SK-N-MC (cell line): ENCODE results near the gene ETV6.

Experiments used
- DNase-seq: peaks from one replicate; pipeline ENCODE4 v3.0.0-alpha.2; 2011; ENCODE audit warnings: low read depth, low spot score
- H3K27ac ChIP-seq: fragments of 200-600 bp; sonication (generic); 2 replicates; pipeline ENCODE4 v1.5.1; 2016; ENCODE audit warnings: mixed run types
- H3K36me3 ChIP-seq: fragments of 200-600 bp; sonication (generic); 2 replicates; pipeline ENCODE4 v1.6.1; 2017; ENCODE audit warnings: antibody characterized with exemption, low read length, mixed read lengths; ENCODE audit not compliant: insufficient read depth
- H3K4me3 ChIP-seq: fragments of 200-600 bp; sonication (generic); 2 replicates; pipeline ENCODE4 v1.5.1; 2016
- H3K9ac ChIP-seq: fragments of 200-600 bp; sonication (generic); 2 replicates; pipeline ENCODE4 v1.8.0; 2017; ENCODE audit warnings: mixed run types, mixed read lengths; ENCODE audit not compliant: insufficient read length
- H3K9me3 ChIP-seq: fragments of 200-600 bp; sonication (generic); 2 replicates; pipeline ENCODE4 v1.6.1; 2017; ENCODE audit warnings: low read depth, mild to moderate bottlenecking, antibody characterized with exemption, low read length, moderate library complexity, mixed read lengths
- EZH2 ChIP-seq: fragments of 200-600 bp; sonication (generic); IDR thresholded peaks from one replicate; pipeline ENCODE4 v1.6.1; 2017; ENCODE audit warnings: antibody characterized with exemption
- FOXP2 ChIP-seq: optimal IDR thresholded peaks from 2 replicates; pipeline ENCODE3; 2011; ENCODE audit warnings: mild to moderate bottlenecking, moderate library complexity; ENCODE audit not compliant: insufficient read depth; ENCODE audit errors: extremely low read length, control extremely low read depth
- POLR2AphosphoS5 ChIP-seq: IDR thresholded peaks from 2 replicates; pipeline ENCODE4 v1.6.1; 2012; ENCODE audit warnings: mild to moderate bottlenecking, low read depth, low read length, borderline replicate concordance

The ETV6 gene

GRCh38 chr12:11870041-11870451 is 220.6 kb downstream of the ETV6 start:
- no peaks in the 10 kb centered on the region; the same call in 1 of the 2 replicates for H3K36me3 ChIP-seq
- no peak overlapping the region for H3K27ac ChIP-seq
- no peak overlapping the region for H3K4me3 ChIP-seq
- TF ChIP-seq EZH2 (no peak), FOXP2 (no peak), POLR2AphosphoS5 (no peak)
- H3K9ac ChIP-seq: no peak overlapping the region
- 0 out of 2 replicates have a peak, but pooled peaks cover 5% of the 10 kb centered on the region for H3K9me3 ChIP-seq
- no peak for DNase-seq

- no peak for DNase-seq
- Histone ChIP-seq H3K27ac (no peak overlapping the region), H3K9me3 (no peaks in the 10 kb centered on the region), H3K36me3 (no peaks in the 10 kb centered on the region; the same call in 1 of the 2 replicates), H3K9ac (no peak overlapping the region), H3K4me3 (no peak overlapping the region)
- TF ChIP-seq EZH2: no peak
- no peak for TF ChIP-seq FOXP2
- no peak for TF ChIP-seq POLR2AphosphoS5
Observed at GRCh38 chr12:11872055-11872454, 222.6 kb downstream of the ETV6 start.

- Histone ChIP-seq H3K9me3 (no peaks in the 10 kb centered on the region), H3K9ac (no peak overlapping the region), H3K36me3 (no peaks in the 10 kb centered on the region), H3K27ac (peak overlapping the region; percentile 68; the same call in 1 of the 2 replicates), H3K4me3 (no peak overlapping the region)
- DNase-seq: no peak
- TF ChIP-seq POLR2AphosphoS5: no peak
- no peak for TF ChIP-seq EZH2
- no peak for TF ChIP-seq FOXP2
Observed at GRCh38 chr12:11875414-11875935, 226.0 kb downstream of the ETV6 start.

DNA sequence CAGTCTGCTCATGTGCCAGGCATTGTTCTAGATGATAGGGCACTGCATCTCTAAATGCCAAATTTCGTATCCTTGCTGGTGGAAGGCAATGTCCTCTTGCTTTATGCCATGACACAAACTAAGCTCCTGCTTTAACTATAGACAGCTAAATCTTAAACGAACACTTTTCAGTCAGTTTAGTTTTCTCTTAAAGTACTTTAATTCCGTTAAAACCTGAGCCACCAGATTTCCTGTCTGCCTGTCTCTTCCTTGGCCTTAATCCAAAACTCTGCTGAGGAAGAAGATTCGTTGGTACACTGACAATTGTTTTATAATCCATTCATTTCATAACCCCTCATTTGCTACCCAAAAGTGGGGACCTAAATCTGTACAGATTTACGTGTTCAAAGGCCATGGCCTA is 226.8 kb downstream of the ETV6 start:
- H3K27ac ChIP-seq: peak overlapping the region; percentile 68
- H3K36me3 ChIP-seq: no peaks in the 10 kb centered on the region
- DNase-seq: no peak
- H3K9ac ChIP-seq: peak overlapping the region; percentile 19
- H3K9me3 ChIP-seq: no peaks in the 10 kb centered on the region
- TF ChIP-seq EZH2: no peak
- peak overlapping the region; percentile 44 for H3K4me3 ChIP-seq

DNA sequence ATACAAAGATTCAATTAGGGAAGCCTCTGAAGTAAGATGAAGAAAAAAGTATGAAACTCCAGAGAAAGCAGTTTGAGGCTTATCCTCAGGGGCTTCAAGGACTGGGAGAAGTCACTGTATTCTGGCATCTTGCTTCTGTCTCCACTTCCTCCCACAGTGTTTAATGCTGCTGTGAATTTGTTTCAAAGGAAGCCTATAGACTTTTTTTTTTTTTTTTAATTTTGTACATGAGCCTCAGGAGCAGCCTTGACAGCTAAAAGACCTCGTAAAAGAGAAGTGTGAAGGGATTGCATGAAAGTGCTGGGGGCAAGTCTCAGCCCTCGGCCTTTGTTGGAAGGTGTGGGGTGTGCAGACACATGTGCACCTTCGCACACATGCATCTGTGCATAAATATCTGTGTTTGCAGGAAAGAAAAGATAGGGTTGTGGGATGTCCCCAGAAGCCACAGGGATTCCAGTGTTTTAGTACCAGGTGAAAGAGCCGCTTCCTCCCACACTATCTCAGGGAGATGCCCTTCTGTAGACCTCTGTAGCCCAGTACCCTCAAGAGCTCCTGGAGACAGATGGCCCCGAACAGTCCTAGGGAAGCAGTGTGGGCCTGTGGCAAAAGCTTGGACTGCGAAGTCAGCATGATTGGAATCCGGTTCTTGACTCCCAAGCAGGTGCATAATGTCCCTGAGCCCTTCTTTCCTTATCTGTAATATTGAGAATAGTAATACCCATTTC is 227.8 kb downstream of the ETV6 start:
- Histone ChIP-seq H3K9me3 (no peaks in the 10 kb centered on the region), H3K27ac (peak overlapping the region; percentile 68; the same call in 1 of the 2 replicates), H3K9ac (peak overlapping the region; percentile 19), H3K36me3 (no peaks in the 10 kb centered on the region), H3K4me3 (peak overlapping the region; percentile 44)
- TF ChIP-seq FOXP2 (no peak), EZH2 (no peak), POLR2AphosphoS5 (no peak)
- no peak for DNase-seq

- H3K4me3 ChIP-seq: no peak overlapping the region
- H3K9me3 ChIP-seq: no peaks in the 10 kb centered on the region
- H3K27ac ChIP-seq: no peak overlapping the region
- H3K36me3 ChIP-seq: no peaks in the 10 kb centered on the region
- TF ChIP-seq EZH2 (no peak), POLR2AphosphoS5 (no peak), FOXP2 (no peak)
- H3K9ac ChIP-seq: no peak overlapping the region
- DNase-seq: no peak
Observed at GRCh38 chr12:11877869-11878780, 228.7 kb downstream of the ETV6 start.

DNA sequence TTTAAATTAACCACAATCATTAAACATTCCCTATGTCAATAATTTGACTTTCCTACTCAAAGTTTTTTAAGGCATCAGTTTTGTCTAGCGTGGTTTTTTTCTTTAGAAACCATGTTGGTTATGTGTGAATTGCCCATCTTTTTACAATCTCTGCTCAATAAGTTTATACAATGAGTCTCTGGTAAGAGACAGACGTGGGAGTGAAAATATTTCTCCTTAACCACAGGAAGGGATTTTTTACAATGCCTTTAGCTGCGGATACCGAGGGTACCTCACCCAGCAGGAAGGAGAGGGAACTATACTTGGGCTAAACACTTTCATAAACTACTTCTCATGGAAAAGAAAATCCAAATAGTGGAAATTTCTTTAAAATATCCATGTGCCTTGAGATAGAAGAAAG is 229.8 kb downstream of the ETV6 start:
- DNase-seq: no peak
- Histone ChIP-seq H3K9ac (no peak overlapping the region), H3K27ac (peak overlapping the region; percentile 15; the same call in 1 of the 2 replicates), H3K9me3 (no peaks in the 10 kb centered on the region), H3K36me3 (no peaks in the 10 kb centered on the region), H3K4me3 (no peak overlapping the region)
- TF ChIP-seq EZH2 (no peak), POLR2AphosphoS5 (no peak), FOXP2 (no peak)

- H3K36me3 ChIP-seq: no peaks in the 10 kb centered on the region
- H3K4me3 ChIP-seq: no peak overlapping the region
- H3K27ac ChIP-seq: no peak overlapping the region
- no peak for TF ChIP-seq POLR2AphosphoS5
- no peak for TF ChIP-seq EZH2
- no peak for TF ChIP-seq FOXP2
- H3K9me3 ChIP-seq: no peaks in the 10 kb centered on the region
- no peak overlapping the region for H3K9ac ChIP-seq
- DNase-seq: no peak
Observed at GRCh38 chr12:11880381-11880780, 230.9 kb downstream of the ETV6 start.
